ENCODE data around the gene HBS1L. TPM values are rescaled to one million over a fixed set of nuclear protein-coding genes. Genes with fewer than 3 reads are reported as not detected.
A peak's percentile ranks its signal among the peaks of the same experiment; 100 is the strongest.

Gene HBS1L
- total and polyA plus RNA-seq, 9 of the 15 experiments (the other 6 are each of a cell fraction or from before 2014, with no cell fraction given): 101 to 199 (median 145) TPM

DNA sequence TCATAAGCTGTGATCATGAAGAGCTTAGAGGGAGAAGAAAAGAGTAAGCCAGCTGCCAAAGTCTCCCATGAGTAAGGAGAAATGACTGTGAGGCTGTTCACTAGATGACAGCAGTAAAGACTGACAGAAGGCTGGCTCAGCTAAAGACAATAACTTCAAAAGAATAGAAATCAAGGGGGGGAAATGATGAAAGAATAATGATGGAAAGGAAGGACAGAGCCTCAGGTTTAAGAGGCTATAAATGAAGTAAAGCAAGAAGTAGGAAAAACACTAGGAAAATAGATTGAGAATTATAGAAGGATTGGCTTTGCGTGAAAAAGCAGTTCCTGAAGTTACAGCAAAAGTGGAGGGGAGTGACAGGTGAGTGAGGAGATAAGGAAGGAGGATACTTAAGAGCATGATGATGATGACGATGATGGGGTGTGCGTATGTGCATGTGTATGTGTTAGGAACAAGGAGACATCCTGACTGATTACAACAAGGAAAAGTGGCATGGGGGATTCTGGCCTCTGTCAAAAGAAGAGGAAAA, 48.2 kb downstream of the HBS1L start (continued):
- TF ChIP-seq, protein P1, sequence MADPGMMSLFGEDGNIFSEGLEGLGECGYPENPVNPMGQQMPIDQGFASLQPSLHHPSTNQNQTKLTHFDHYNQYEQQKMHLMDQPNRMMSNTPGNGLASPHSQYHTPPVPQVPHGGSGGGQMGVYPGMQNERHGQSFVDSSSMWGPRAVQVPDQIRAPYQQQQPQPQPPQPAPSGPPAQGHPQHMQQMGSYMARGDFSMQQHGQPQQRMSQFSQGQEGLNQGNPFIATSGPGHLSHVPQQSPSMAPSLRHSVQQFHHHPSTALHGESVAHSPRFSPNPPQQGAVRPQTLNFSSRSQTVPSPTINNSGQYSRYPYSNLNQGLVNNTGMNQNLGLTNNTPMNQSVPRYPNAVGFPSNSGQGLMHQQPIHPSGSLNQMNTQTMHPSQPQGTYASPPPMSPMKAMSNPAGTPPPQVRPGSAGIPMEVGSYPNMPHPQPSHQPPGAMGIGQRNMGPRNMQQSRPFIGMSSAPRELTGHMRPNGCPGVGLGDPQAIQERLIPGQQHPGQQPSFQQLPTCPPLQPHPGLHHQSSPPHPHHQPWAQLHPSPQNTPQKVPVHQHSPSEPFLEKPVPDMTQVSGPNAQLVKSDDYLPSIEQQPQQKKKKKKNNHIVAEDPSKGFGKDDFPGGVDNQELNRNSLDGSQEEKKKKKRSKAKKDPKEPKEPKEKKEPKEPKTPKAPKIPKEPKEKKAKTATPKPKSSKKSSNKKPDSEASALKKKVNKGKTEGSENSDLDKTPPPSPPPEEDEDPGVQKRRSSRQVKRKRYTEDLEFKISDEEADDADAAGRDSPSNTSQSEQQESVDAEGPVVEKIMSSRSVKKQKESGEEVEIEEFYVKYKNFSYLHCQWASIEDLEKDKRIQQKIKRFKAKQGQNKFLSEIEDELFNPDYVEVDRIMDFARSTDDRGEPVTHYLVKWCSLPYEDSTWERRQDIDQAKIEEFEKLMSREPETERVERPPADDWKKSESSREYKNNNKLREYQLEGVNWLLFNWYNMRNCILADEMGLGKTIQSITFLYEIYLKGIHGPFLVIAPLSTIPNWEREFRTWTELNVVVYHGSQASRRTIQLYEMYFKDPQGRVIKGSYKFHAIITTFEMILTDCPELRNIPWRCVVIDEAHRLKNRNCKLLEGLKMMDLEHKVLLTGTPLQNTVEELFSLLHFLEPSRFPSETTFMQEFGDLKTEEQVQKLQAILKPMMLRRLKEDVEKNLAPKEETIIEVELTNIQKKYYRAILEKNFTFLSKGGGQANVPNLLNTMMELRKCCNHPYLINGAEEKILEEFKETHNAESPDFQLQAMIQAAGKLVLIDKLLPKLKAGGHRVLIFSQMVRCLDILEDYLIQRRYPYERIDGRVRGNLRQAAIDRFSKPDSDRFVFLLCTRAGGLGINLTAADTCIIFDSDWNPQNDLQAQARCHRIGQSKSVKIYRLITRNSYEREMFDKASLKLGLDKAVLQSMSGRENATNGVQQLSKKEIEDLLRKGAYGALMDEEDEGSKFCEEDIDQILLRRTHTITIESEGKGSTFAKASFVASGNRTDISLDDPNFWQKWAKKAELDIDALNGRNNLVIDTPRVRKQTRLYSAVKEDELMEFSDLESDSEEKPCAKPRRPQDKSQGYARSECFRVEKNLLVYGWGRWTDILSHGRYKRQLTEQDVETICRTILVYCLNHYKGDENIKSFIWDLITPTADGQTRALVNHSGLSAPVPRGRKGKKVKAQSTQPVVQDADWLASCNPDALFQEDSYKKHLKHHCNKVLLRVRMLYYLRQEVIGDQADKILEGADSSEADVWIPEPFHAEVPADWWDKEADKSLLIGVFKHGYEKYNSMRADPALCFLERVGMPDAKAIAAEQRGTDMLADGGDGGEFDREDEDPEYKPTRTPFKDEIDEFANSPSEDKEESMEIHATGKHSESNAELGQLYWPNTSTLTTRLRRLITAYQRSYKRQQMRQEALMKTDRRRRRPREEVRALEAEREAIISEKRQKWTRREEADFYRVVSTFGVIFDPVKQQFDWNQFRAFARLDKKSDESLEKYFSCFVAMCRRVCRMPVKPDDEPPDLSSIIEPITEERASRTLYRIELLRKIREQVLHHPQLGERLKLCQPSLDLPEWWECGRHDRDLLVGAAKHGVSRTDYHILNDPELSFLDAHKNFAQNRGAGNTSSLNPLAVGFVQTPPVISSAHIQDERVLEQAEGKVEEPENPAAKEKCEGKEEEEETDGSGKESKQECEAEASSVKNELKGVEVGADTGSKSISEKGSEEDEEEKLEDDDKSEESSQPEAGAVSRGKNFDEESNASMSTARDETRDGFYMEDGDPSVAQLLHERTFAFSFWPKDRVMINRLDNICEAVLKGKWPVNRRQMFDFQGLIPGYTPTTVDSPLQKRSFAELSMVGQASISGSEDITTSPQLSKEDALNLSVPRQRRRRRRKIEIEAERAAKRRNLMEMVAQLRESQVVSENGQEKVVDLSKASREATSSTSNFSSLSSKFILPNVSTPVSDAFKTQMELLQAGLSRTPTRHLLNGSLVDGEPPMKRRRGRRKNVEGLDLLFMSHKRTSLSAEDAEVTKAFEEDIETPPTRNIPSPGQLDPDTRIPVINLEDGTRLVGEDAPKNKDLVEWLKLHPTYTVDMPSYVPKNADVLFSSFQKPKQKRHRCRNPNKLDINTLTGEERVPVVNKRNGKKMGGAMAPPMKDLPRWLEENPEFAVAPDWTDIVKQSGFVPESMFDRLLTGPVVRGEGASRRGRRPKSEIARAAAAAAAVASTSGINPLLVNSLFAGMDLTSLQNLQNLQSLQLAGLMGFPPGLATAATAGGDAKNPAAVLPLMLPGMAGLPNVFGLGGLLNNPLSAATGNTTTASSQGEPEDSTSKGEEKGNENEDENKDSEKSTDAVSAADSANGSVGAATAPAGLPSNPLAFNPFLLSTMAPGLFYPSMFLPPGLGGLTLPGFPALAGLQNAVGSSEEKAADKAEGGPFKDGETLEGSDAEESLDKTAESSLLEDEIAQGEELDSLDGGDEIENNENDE (IDR thresholded peaks at IDR 0.05; ENCODE audit: low read depth, low read length): no peak
- TF ChIP-seq, protein P2, sequence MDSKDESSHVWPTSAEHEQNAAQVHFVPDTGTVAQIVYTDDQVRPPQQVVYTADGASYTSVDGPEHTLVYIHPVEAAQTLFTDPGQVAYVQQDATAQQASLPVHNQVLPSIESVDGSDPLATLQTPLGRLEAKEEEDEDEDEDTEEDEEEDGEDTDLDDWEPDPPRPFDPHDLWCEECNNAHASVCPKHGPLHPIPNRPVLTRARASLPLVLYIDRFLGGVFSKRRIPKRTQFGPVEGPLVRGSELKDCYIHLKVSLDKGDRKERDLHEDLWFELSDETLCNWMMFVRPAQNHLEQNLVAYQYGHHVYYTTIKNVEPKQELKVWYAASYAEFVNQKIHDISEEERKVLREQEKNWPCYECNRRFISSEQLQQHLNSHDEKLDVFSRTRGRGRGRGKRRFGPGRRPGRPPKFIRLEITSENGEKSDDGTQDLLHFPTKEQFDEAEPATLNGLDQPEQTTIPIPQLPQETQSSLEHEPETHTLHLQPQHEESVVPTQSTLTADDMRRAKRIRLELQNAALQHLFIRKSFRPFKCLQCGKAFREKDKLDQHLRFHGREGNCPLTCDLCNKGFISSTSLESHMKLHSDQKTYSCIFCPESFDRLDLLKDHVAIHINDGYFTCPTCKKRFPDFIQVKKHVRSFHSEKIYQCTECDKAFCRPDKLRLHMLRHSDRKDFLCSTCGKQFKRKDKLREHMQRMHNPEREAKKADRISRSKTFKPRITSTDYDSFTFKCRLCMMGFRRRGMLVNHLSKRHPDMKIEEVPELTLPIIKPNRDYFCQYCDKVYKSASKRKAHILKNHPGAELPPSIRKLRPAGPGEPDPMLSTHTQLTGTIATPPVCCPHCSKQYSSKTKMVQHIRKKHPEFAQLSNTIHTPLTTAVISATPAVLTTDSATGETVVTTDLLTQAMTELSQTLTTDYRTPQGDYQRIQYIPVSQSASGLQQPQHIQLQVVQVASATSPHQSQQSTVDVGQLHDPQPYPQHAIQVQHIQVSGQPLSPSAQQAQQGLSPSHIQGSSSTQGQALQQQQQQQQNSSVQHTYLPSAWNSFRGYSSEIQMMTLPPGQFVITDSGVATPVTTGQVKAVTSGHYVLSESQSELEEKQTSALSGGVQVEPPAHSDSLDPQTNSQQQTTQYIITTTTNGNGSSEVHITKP (IDR thresholded peaks at IDR 0.05; ENCODE audit: partially characterized antibody): peak; percentile 31
- TF ChIP-seq ZNF778 (CRISPR knock-in tag; IDR thresholded peaks at IDR 0.05): no peak
- no peak for TF ChIP-seq THRAP3 (IDR thresholded peaks at IDR 0.05; ENCODE audit: borderline replicate concordance)
- no peak for TF ChIP-seq TARDBP (IDR thresholded peaks at IDR 0.05)
- no peak for TF ChIP-seq NFIX (CRISPR knock-in tag; IDR thresholded peaks at IDR 0.05; ENCODE audit: low read depth)
- no peak for TF ChIP-seq ZNF589 (CRISPR knock-in tag; IDR thresholded peaks at IDR 0.05; ENCODE audit: low read depth)
- TF ChIP-seq ZBTB17 (CRISPR knock-in tag; IDR thresholded peaks at IDR 0.05): no peak
- TF ChIP-seq KAT2B (IDR thresholded peaks at IDR 0.05; ENCODE audit: low read depth, low read length): no peak
